ENCODE data around the gene LDAH.

The LDAH gene

GRCh38 chr2:20677301-20678085 is 145.4 kb downstream of the LDAH start:
- Histone ChIP-seq H3K4me2 (ENCODE audit: low read length) (no peak overlapping the region), H2AFZ (no peak overlapping the region), H3K36me3 (ENCODE audit: control insufficient read depth, insufficient read depth, low read length) (no peaks in the 10 kb centered on the region), H3K27me3 (ENCODE audit: control insufficient read depth, insufficient read depth, low read length) (no peaks in the 10 kb centered on the region), H3K27ac (no peak overlapping the region), H3K9ac (no peak overlapping the region), H3K4me1 (no peaks in the 10 kb centered on the region), H3K79me2 (no peaks in the 10 kb centered on the region), H3K4me3 (ENCODE audit: low read depth, low read length) (no peak overlapping the region), H3K9me3 (ENCODE audit: control insufficient read depth, low read length) (no peaks in the 10 kb centered on the region)
- TF ChIP-seq, protein P1, sequence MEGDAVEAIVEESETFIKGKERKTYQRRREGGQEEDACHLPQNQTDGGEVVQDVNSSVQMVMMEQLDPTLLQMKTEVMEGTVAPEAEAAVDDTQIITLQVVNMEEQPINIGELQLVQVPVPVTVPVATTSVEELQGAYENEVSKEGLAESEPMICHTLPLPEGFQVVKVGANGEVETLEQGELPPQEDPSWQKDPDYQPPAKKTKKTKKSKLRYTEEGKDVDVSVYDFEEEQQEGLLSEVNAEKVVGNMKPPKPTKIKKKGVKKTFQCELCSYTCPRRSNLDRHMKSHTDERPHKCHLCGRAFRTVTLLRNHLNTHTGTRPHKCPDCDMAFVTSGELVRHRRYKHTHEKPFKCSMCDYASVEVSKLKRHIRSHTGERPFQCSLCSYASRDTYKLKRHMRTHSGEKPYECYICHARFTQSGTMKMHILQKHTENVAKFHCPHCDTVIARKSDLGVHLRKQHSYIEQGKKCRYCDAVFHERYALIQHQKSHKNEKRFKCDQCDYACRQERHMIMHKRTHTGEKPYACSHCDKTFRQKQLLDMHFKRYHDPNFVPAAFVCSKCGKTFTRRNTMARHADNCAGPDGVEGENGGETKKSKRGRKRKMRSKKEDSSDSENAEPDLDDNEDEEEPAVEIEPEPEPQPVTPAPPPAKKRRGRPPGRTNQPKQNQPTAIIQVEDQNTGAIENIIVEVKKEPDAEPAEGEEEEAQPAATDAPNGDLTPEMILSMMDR (IDR thresholded peaks at IDR 0.05): no peak

GRCh38 chr2:20676353-20677215 is 146.3 kb downstream of the LDAH start:
- no peaks in the 10 kb centered on the region for H3K79me2 ChIP-seq
- no peak overlapping the region for H3K9ac ChIP-seq
- H3K4me2 ChIP-seq (ENCODE audit: low read length): no peak overlapping the region
- H3K4me3 ChIP-seq (ENCODE audit: low read depth, low read length): no peak overlapping the region
- H3K27ac ChIP-seq: no peak overlapping the region
- H2AFZ ChIP-seq: no peak overlapping the region
- no peaks in the 10 kb centered on the region for H3K4me1 ChIP-seq
- TF ChIP-seq, protein P1 (IDR thresholded peaks at IDR 0.05): peak; percentile 15
- peaks cover under 1% of the 10 kb centered on the region for H3K27me3 ChIP-seq (ENCODE audit: control insufficient read depth, insufficient read depth, low read length)
- H3K9me3 ChIP-seq (ENCODE audit: control insufficient read depth, low read length): no peaks in the 10 kb centered on the region
- H3K36me3 ChIP-seq (ENCODE audit: control insufficient read depth, insufficient read depth, low read length): no peaks in the 10 kb centered on the region

DNA sequence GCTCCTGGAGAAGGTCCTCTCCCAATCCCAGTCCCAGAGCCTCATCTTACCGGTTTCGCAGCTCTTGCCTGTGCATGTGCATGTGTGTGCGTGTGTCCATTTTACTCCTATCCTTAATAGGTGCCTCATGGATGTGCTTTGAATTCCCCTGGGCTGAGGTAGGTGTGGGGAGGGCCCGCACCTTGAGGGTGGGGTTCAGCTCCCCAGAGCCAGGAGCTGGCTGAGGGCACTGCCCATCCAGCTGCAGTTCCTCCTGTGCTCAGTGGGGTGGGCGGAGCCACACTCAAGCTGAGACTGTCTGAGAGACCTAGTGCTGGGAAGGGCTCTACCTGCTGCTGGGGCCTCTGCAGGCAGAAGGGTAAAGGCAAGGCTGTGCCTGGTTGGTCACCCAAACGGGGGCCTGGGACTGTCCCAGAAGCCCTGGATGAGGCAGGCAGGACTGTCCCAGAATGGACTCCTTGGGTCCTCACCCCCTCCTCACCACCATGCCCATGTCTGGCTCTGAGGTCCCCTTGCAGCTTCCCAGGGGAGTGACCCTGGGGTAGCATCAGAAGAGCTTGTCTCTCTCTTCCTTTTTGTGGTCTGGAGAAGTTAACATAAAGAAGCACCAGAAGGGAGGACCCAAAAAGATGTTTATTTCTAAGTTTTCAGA is 147.1 kb downstream of the LDAH start:
- Histone ChIP-seq H3K27ac (no peak overlapping the region), H3K27me3 (ENCODE audit: control insufficient read depth, insufficient read depth, low read length) (peaks cover 6% of the 10 kb centered on the region), H3K9ac (no peak overlapping the region)

GRCh38 chr2:20674974-20675679 is 147.8 kb downstream of the LDAH start:
- H3K4me1 ChIP-seq: no peaks in the 10 kb centered on the region
- H3K4me3 ChIP-seq (ENCODE audit: low read depth, low read length): no peak overlapping the region
- no peak overlapping the region for H3K4me2 ChIP-seq (ENCODE audit: low read length)
- no peak overlapping the region for H3K9ac ChIP-seq
- no peaks in the 10 kb centered on the region for H3K9me3 ChIP-seq (ENCODE audit: control insufficient read depth, low read length)
- no peaks in the 10 kb centered on the region for H3K79me2 ChIP-seq
- H3K36me3 ChIP-seq (ENCODE audit: control insufficient read depth, insufficient read depth, low read length): no peaks in the 10 kb centered on the region
- TF ChIP-seq, protein P1 (IDR thresholded peaks at IDR 0.05): no peak
- H3K27me3 ChIP-seq (ENCODE audit: control insufficient read depth, insufficient read depth, low read length): peaks cover 6% of the 10 kb centered on the region
- H2AFZ ChIP-seq: no peak overlapping the region
- H3K27ac ChIP-seq: no peak overlapping the region

More for the DNA sequence above, 147.1 kb downstream of the LDAH start:
- no peaks in the 10 kb centered on the region for H3K9me3 ChIP-seq (ENCODE audit: control insufficient read depth, low read length)
- TF ChIP-seq, protein P1 (IDR thresholded peaks at IDR 0.05): no peak
- no peaks in the 10 kb centered on the region for H3K4me1 ChIP-seq
- H3K4me3 ChIP-seq (ENCODE audit: low read depth, low read length): no peak overlapping the region
- no peaks in the 10 kb centered on the region for H3K36me3 ChIP-seq (ENCODE audit: control insufficient read depth, insufficient read depth, low read length)
- H3K79me2 ChIP-seq: no peaks in the 10 kb centered on the region
- no peak overlapping the region for H3K4me2 ChIP-seq (ENCODE audit: low read length)
- H2AFZ ChIP-seq: no peak overlapping the region

Data from parathyroid adenoma (tissue), 2 donors.